ENCODE data around the gene HMGXB4.

HMGXB4 gene

GRCh38 chr22:35264986-35265385 lies 7.7 kb downstream of the HMGXB4 start:
- no peak for DNase-seq

GRCh38 chr22:35266277-35266676 lies 9.0 kb downstream of the HMGXB4 start:
- no peak for DNase-seq

- no peak for DNase-seq
These were observed 12.3 kb downstream of the HMGXB4 start for GRCh38 chr22:35269630-35270029.

GRCh38 chr22:35274154-35274871 lies 17.0 kb downstream of the HMGXB4 start:
- peak in 1 of 2 donors; percentile 6 for DNase-seq

GRCh38 chr22:35275580-35275979 lies 18.3 kb downstream of the HMGXB4 start:
- DNase-seq: no peak

GRCh38 chr22:35276019-35276418 lies 18.7 kb downstream of the HMGXB4 start:
- DNase-seq: no peak

- DNase-seq: no peak
These were observed 30.8 kb downstream of the HMGXB4 start for GRCh38 chr22:35288116-35288515.

- DNase-seq: no peak
These were observed 35.5 kb downstream of the HMGXB4 start for GRCh38 chr22:35292786-35293185.

GRCh38 chr22:35296051-35296450 lies 38.8 kb downstream of the HMGXB4 start:
- no peak for DNase-seq

GRCh38 chr22:35299217-35299672 lies 42.0 kb downstream of the HMGXB4 start:
- DNase-seq: no peak

GRCh38 chr22:35299673-35300499 lies 42.6 kb downstream of the HMGXB4 start, which contains the start of gene TOM1:
TOM1 (plus strand) TSS chr22:35299894; CDS start chr22:35299929, 35 bp downstream.
- peak; percentile 98 to 99 for DNase-seq

- DNase-seq: peak in 1 of 2 donors; percentile 86
These were observed 44.1 kb downstream of the HMGXB4 start for GRCh38 chr22:35301372-35301874.

GRCh38 chr22:35303029-35303624 lies 45.8 kb downstream of the HMGXB4 start:
- DNase-seq: no peak

GRCh38 chr22:35305525-35306070 lies 48.3 kb downstream of the HMGXB4 start:
- DNase-seq: no peak

- DNase-seq: peak in 1 of 2 donors; percentile 57
These were observed 49.2 kb downstream of the HMGXB4 start for GRCh38 chr22:35306350-35306967.

GRCh38 chr22:35307372-35307771 lies 50.1 kb downstream of the HMGXB4 start:
- no peak for DNase-seq

- DNase-seq: no peak
These were observed 50.6 kb downstream of the HMGXB4 start for GRCh38 chr22:35307892-35308291.

GRCh38 chr22:35308480-35309021 lies 51.3 kb downstream of the HMGXB4 start:
- peak in 1 of 2 donors; percentile 28 for DNase-seq

GRCh38 chr22:35310556-35311550 lies 53.6 kb downstream of the HMGXB4 start:
- no peak for DNase-seq

- no peak for DNase-seq
These were observed 54.3 kb downstream of the HMGXB4 start for GRCh38 chr22:35311551-35311999.
